CD4-positive, alpha-beta T cell treated with Interleukin-6 at 100 ng/mL for 8 hours (primary cell): ENCODE data around the gene PSORS1C1.
"Not testable (repeated sequence)": the region's sequence is repeated elsewhere in the genome, so short reads cannot be mapped to it uniquely, and the experiment has no call there.

Experiments
- DNase-seq: peaks from one replicate; pipeline ENCODE4 v3.0.0-alpha.2; 2020; ENCODE audit warnings: mixed read lengths, low spot score

PSORS1C1 gene

GRCh38 chr6:31158863-31159855 lies 44.6 kb downstream of the PSORS1C1 start:
- no peak for DNase-seq

GRCh38 chr6:31161216-31162126 lies 46.9 kb downstream of the PSORS1C1 start:
- no peak for DNase-seq

- DNase-seq: no peak
These were observed 48.0 kb downstream of the PSORS1C1 start for GRCh38 chr6:31162463-31163165.

- DNase-seq: no peak
These were observed 49.3 kb downstream of the PSORS1C1 start for GRCh38 chr6:31163922-31164321.

GRCh38 chr6:31164475-31165063 lies 50.0 kb downstream of the PSORS1C1 start:
- DNase-seq: not testable (repeated sequence)

- DNase-seq: not testable (repeated sequence)
These were observed 50.6 kb downstream of the PSORS1C1 start for GRCh38 chr6:31165064-31165832.

- DNase-seq: no peak
These were observed 51.4 kb downstream of the PSORS1C1 start for GRCh38 chr6:31165986-31166385.

- DNase-seq: no peak
These were observed 54.0 kb downstream of the PSORS1C1 start for GRCh38 chr6:31168606-31169005.

GRCh38 chr6:31169123-31169857 lies 54.7 kb downstream of the PSORS1C1 start:
- DNase-seq: no peak

GRCh38 chr6:31169858-31170599 lies 55.4 kb downstream of the PSORS1C1 start:
- not testable (repeated sequence) for DNase-seq

GRCh38 chr6:31170600-31170881 lies 55.9 kb downstream of the PSORS1C1 start, which contains the start of gene POU5F1:
POU5F1 (minus strand) TSS chr6:31170682; CDS start chr6:31170620, 62 bp downstream.
- DNase-seq: no peak

- DNase-seq: no peak
These were observed 56.5 kb downstream of the PSORS1C1 start for GRCh38 chr6:31170987-31171671.

GRCh38 chr6:31171931-31172905 lies 57.6 kb downstream of the PSORS1C1 start:
- no peak for DNase-seq

GRCh38 chr6:31172973-31173384 lies 58.4 kb downstream of the PSORS1C1 start:
- DNase-seq: no peak

- DNase-seq: no peak
These were observed 58.8 kb downstream of the PSORS1C1 start for GRCh38 chr6:31173406-31173805.

GRCh38 chr6:31174378-31174777 lies 59.8 kb downstream of the PSORS1C1 start:
- DNase-seq: no peak

GRCh38 chr6:31175971-31176370 lies 61.4 kb downstream of the PSORS1C1 start:
- no peak for DNase-seq
